ENCODE results near the gene ARSI.

DNA sequence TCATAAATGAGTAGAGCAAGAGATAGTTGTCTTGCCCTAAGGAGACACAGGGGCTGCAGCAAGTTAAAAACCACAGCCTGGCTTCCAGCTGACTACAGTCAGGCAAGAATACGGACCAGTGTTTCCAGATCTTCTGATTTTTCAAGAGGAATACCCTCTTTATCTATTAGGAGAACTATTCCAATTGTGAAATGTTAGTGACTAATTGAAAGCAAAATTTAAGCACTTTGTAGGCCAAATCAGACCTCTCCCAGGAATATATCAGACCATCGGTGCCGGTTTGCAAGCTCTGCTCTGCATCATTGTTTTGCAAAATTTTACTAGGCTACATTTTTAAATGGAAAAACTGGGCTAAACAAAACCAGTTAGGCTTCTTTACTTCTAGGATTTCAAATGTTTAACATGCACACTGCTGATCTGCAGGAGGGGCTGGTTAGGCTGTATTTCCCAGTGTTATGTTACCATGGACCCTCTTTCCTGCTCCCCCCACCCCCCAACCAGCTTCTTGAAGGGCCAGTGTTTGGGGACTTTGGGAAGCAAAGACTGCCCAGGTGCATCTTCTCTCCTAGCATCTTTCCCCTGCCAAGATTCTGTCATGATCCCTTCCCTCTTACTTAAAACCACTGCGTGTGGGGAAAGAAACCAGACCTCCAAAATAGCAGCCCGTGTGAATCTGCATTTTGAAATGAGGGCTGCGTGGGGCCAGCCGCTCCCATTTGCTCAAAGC is 1.1 kb upstream of the ARSI start:
- TF ChIP-seq, protein P1, sequence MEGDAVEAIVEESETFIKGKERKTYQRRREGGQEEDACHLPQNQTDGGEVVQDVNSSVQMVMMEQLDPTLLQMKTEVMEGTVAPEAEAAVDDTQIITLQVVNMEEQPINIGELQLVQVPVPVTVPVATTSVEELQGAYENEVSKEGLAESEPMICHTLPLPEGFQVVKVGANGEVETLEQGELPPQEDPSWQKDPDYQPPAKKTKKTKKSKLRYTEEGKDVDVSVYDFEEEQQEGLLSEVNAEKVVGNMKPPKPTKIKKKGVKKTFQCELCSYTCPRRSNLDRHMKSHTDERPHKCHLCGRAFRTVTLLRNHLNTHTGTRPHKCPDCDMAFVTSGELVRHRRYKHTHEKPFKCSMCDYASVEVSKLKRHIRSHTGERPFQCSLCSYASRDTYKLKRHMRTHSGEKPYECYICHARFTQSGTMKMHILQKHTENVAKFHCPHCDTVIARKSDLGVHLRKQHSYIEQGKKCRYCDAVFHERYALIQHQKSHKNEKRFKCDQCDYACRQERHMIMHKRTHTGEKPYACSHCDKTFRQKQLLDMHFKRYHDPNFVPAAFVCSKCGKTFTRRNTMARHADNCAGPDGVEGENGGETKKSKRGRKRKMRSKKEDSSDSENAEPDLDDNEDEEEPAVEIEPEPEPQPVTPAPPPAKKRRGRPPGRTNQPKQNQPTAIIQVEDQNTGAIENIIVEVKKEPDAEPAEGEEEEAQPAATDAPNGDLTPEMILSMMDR (IDR thresholded peaks at IDR 0.05; ENCODE audit: insufficient read depth, low read length, poor library complexity, severe bottlenecking), result no peak
- no peak for TF ChIP-seq EZH2phosphoT487 (conservative IDR thresholded peaks at IDR 0.05; ENCODE audit: low read length)

Measured in SU-DHL-6 (cell line).